Activated T-cell treated with anti-CD3 and anti-CD28 coated beads, Interleukin-2, amount 50 U/mL, for 4 hours (primary cell): Measurements from ENCODE around the gene ZDHHC20. TPM values are rescaled to one million over a fixed set of nuclear protein-coding genes. Genes with fewer than 3 reads are reported as not detected.

Experiments
- ATAC-seq, 2 donors: fragments of 200-7000 bp; cut with Tn5 transposase; one replicate each; pipeline ENCODE4 v1.10.0; 2021
- DNase-seq: peaks from one replicate; pipeline ENCODE4 v3.0.0-alpha.2; 2020
- H3K27me3 Mint-ChIP-seq: one replicate; pipeline ENCODE4 v1.8.0; 2021; ENCODE audit warnings: low read depth, mixed read lengths
- H3K36me3 Mint-ChIP-seq: one replicate; pipeline ENCODE4 v1.8.0; 2022; ENCODE audit warnings: mixed read lengths; ENCODE audit not compliant: insufficient read depth
- H3K4me1 Mint-ChIP-seq: one replicate; pipeline ENCODE4 v1.8.0; 2021; ENCODE audit warnings: low read depth, mixed read lengths
- H3K4me3 Mint-ChIP-seq: one replicate; pipeline ENCODE4 v1.8.0; 2021; ENCODE audit warnings: mild to moderate bottlenecking, moderate library complexity, mixed read lengths
- H3K9me3 Mint-ChIP-seq: one replicate; pipeline ENCODE4 v1.8.0; 2021; ENCODE audit warnings: mixed read lengths
- total RNA-seq, 3 donors: library from RNA; stranded (reverse); gene quantifications; one replicate each; pipeline ENCODE4 v1.2.1, GENCODE V29; 2021

Gene ZDHHC20
- total RNA-seq, 3 donors from 2014 or later: 45.5 to 51.6 (median 48.9) TPM

DNA sequence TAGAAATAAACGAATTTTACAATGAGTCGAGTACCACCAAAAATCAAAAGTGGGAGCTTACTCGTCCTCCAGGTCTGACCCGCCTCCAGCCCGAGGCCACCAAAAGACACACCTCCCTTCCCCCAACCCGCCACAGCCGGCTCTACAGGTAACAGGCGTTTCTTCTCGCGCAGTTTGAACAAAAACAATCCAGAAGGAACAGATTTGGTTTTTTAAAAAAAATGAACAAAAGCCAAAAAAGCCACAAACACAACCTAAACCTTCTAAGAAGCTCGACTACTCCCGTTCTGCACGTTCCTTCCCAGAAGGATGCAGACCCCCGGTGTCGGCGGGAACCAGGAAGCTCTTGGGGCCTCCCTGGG is 671 bp downstream of the ZDHHC20 start:
- H3K4me1 Mint-ChIP-seq: peaks cover 39% of the 10 kb centered on the region
- peak; percentile 24 to 46 for ATAC-seq

DNA sequence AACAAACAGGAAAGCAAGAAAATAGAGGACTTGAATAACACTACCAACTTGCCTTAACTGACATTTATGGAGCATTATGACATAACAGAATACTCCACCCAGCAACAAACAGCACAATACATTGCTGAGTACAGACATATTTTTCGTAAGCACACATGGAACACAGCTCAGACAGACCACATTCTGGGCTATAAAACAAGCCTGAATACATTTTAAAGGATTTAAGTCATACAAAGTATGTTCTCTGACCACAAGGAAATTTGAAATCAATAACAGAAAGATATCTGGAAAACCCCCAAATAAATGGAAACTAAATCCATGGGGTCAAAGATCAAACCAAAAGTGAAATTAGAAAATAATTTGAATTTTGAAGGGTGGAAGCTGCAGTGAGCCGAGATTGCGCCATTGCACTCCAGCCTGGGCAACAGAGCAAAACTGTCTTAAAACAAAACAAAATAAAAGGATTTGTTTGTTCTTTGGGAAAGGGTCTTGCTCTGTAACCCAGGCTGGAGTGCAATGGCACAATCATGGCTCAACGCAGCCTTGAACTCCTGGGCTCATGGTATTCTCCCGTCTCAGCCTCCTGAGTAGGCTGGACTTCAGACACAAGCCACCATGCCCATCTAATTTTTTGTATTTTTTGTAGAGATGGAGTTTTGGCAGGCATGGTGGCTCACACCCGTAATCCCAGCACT is 5.6 kb downstream of the ZDHHC20 start:
- Mint-ChIP-seq H3K36me3 (peaks cover 19% of the 10 kb centered on the region), H3K27me3 (no peaks in the 10 kb centered on the region), H3K4me3 (no peak overlapping the region), H3K4me1 (peaks cover 58% of the 10 kb centered on the region), H3K9me3 (peaks cover 9% of the 10 kb centered on the region)
- DNase-seq: no peak
- no peak for ATAC-seq

More for the DNA sequence above, 671 bp downstream of the ZDHHC20 start:
- H3K36me3 Mint-ChIP-seq: peaks cover 12% of the 10 kb centered on the region
- peak; percentile 45 for DNase-seq
- H3K4me3 Mint-ChIP-seq: peak overlapping the region; percentile 86
- H3K9me3 Mint-ChIP-seq: peaks cover under 1% of the 10 kb centered on the region
- no peaks in the 10 kb centered on the region for H3K27me3 Mint-ChIP-seq

- Mint-ChIP-seq H3K4me1 (peaks cover 48% of the 10 kb centered on the region), H3K27me3 (no peaks in the 10 kb centered on the region), H3K36me3 (peaks cover 22% of the 10 kb centered on the region), H3K4me3 (no peak overlapping the region), H3K9me3 (peaks cover 9% of the 10 kb centered on the region)
- no peak for ATAC-seq
- no peak for DNase-seq
Measured at GRCh38 chr13:21450936-21451335, 8.2 kb downstream of the ZDHHC20 start.

DNA sequence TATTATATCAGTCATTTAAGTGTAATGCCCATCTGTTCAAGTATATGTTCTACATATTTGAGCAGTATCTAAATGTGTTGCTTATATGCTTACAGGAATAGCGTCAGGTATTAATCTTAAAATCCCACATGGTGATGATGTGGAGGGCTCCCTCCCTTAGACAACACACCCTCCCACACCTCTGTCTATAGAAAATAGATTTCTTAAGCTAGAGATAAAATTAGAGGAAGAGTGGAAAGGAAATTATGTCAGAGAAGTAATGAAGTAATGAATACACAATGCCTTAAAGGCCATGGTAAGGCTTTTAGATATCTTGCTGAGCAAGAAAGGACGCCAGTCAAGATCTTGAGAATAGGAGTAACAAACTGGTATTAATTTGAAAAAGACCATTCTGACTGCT is 12.4 kb downstream of the ZDHHC20 start:
- Mint-ChIP-seq H3K9me3 (peaks cover 7% of the 10 kb centered on the region), H3K36me3 (peaks cover 8% of the 10 kb centered on the region), H3K4me3 (no peak overlapping the region), H3K27me3 (no peaks in the 10 kb centered on the region), H3K4me1 (peaks cover 44% of the 10 kb centered on the region)
- DNase-seq (no peak), ATAC-seq (no peak)

DNA sequence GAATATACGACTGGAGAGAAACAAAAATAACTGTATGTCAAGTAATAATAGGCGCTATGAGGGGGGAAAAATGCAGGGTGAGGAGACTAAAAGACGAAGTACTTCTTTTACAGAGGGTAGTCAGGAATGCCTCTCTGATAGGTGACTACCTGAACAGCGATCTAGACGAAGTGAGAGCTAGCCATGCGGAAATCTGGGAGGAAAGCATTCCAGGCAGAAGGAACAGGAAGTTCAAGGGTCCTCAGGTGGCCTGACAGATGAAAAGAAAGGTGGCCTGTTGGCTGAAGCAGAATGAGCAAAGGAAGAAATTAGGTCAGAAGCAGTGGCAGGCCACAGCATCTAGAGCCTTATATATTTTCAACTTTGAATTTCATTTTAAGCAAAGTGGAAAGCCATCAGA is 13.3 kb downstream of the ZDHHC20 start:
- DNase-seq (no peak), ATAC-seq (no peak)
- peaks cover 46% of the 10 kb centered on the region for H3K4me1 Mint-ChIP-seq
- H3K4me3 Mint-ChIP-seq: no peak overlapping the region
- H3K36me3 Mint-ChIP-seq: peaks cover 8% of the 10 kb centered on the region
- H3K9me3 Mint-ChIP-seq: peaks cover 7% of the 10 kb centered on the region
- no peaks in the 10 kb centered on the region for H3K27me3 Mint-ChIP-seq

GRCh38 chr13:21443171-21443570 is 15.9 kb downstream of the ZDHHC20 start:
- Mint-ChIP-seq H3K9me3 (peaks cover 11% of the 10 kb centered on the region), H3K4me1 (peaks cover 47% of the 10 kb centered on the region), H3K36me3 (peaks cover 15% of the 10 kb centered on the region), H3K4me3 (no peak overlapping the region), H3K27me3 (no peaks in the 10 kb centered on the region)
- DNase-seq (no peak), ATAC-seq (no peak)

- Mint-ChIP-seq H3K27me3 (no peaks in the 10 kb centered on the region), H3K4me1 (peaks cover 43% of the 10 kb centered on the region), H3K4me3 (no peak overlapping the region), H3K36me3 (peaks cover 21% of the 10 kb centered on the region), H3K9me3 (peaks cover 4% of the 10 kb centered on the region)
- ATAC-seq: no peak
- DNase-seq: no peak
Measured at GRCh38 chr13:21436582-21436981, 22.5 kb downstream of the ZDHHC20 start.

GRCh38 chr13:21435687-21436151 is 23.4 kb downstream of the ZDHHC20 start:
- H3K27me3 Mint-ChIP-seq: no peaks in the 10 kb centered on the region
- DNase-seq (peak; percentile 14), ATAC-seq (peak; percentile 80 to 86)
- H3K4me3 Mint-ChIP-seq: peak overlapping the region; percentile 0
- peaks cover 9% of the 10 kb centered on the region for H3K9me3 Mint-ChIP-seq
- H3K4me1 Mint-ChIP-seq: peaks cover 43% of the 10 kb centered on the region
- peaks cover 26% of the 10 kb centered on the region for H3K36me3 Mint-ChIP-seq

- Mint-ChIP-seq H3K27me3 (no peaks in the 10 kb centered on the region), H3K4me3 (no peak overlapping the region), H3K9me3 (peaks cover 14% of the 10 kb centered on the region), H3K4me1 (peaks cover 42% of the 10 kb centered on the region), H3K36me3 (peaks cover 28% of the 10 kb centered on the region)
- ATAC-seq (no peak), DNase-seq (no peak)
Measured at GRCh38 chr13:21435231-21435630, 23.9 kb downstream of the ZDHHC20 start.

DNA sequence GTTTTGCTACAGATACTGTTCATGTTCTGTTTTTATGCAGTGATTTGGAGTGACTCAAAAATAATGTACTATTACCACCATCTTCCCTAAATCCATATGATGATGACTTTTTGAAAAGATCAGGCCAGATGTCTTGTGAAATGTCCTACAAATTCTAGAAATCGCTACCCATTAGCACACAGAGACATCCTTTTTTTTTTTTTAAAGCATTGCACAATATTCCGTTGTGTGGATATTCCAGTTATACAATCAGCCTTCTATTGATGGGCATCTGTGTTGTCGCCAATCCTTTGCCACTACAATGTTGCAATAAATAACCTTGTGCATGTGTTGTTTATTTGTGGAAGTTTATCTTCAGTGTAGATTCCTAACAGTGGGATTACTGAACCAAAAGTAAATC is 24.5 kb downstream of the ZDHHC20 start:
- no peaks in the 10 kb centered on the region for H3K27me3 Mint-ChIP-seq
- ATAC-seq (no peak), DNase-seq (no peak)
- peaks cover 21% of the 10 kb centered on the region for H3K9me3 Mint-ChIP-seq
- no peak overlapping the region for H3K4me3 Mint-ChIP-seq
- peaks cover 42% of the 10 kb centered on the region for H3K4me1 Mint-ChIP-seq
- peaks cover 34% of the 10 kb centered on the region for H3K36me3 Mint-ChIP-seq

DNA sequence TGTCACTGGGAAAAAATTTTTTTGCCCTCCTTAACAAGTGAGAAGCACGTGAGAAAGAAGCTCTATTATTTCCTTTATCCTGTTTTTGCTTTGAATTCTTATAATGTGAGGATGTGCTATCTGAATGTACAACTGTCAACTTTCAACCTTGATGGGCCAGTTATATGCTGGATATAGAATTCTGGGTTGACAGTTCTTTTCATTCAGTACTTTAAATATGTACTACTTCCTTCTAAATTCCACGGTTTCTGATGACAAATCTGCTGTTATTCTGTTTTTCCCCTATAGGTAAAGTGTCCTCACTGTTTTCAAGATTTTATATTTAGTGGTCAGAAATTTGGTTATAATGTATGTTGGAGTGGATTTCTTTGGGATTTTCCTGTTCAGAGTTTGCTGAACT is 29.9 kb downstream of the ZDHHC20 start:
- no peak for DNase-seq
- Mint-ChIP-seq H3K27me3 (no peaks in the 10 kb centered on the region), H3K36me3 (peaks cover 21% of the 10 kb centered on the region), H3K4me3 (no peak overlapping the region), H3K9me3 (peaks cover 24% of the 10 kb centered on the region), H3K4me1 (peaks cover 23% of the 10 kb centered on the region)
- no peak for ATAC-seq

DNA sequence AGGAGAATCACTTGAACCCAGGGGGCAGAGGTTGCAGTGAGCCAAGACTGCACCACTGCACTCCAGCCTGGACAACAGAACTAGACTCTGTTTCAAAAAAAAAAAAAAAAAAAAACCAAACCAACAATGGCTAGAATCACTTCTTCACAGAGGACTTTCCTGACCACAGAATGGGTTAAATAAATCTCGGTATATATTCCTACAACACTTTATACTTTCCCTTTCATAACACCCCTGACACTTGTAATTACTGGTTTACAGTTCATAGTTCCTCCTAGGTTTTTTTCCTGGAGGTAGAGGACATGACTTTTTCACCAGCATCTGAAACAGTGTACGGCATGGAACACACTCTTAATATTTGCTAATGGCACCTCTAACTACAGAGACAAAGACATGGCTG is 31.4 kb downstream of the ZDHHC20 start:
- Mint-ChIP-seq H3K4me1 (peaks cover 28% of the 10 kb centered on the region), H3K36me3 (peaks cover 24% of the 10 kb centered on the region), H3K9me3 (peaks cover 24% of the 10 kb centered on the region), H3K27me3 (no peaks in the 10 kb centered on the region), H3K4me3 (no peak overlapping the region)
- ATAC-seq: no peak
- DNase-seq: no peak

GRCh38 chr13:21426238-21426637 is 32.9 kb downstream of the ZDHHC20 start:
- Mint-ChIP-seq H3K9me3 (peaks cover 24% of the 10 kb centered on the region), H3K36me3 (peaks cover 26% of the 10 kb centered on the region)
- ATAC-seq: peak; percentile 82 to 88

GRCh38 chr13:21420706-21421105 is 38.4 kb downstream of the ZDHHC20 start:
- no peak for ATAC-seq
- Mint-ChIP-seq H3K4me3 (no peak overlapping the region), H3K9me3 (no peaks in the 10 kb centered on the region), H3K27me3 (no peaks in the 10 kb centered on the region), H3K36me3 (peaks cover 18% of the 10 kb centered on the region), H3K4me1 (peaks cover 13% of the 10 kb centered on the region)
- DNase-seq: no peak

More at GRCh38 chr13:21426238-21426637, 32.9 kb downstream of the ZDHHC20 start:
- Mint-ChIP-seq H3K4me1 (peaks cover 29% of the 10 kb centered on the region), H3K27me3 (no peaks in the 10 kb centered on the region), H3K4me3 (no peak overlapping the region)
- no peak for DNase-seq

DNA sequence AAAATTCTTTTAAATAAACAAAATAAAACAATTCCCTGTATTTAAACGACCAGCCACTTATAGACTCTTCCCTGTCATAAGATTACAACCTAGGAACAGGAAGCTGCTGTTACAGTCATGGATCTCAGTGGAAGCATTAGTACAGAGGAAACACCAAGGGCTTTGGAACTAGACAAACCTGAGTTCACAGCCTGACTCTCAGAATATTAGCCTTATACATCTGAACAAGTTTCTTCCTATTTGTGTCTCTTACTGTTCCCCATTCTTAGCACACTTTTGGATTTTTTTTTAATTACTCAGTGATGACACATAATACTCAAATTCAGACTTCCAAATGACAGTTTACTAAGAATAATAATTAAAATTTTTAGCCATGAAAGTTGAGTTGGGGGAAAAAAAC is 46.1 kb downstream of the ZDHHC20 start:
- H3K9me3 Mint-ChIP-seq: peaks cover 6% of the 10 kb centered on the region
- H3K36me3 Mint-ChIP-seq: peaks cover 43% of the 10 kb centered on the region
- H3K4me3 Mint-ChIP-seq: no peak overlapping the region
- ATAC-seq (no peak), DNase-seq (no peak)
- H3K4me1 Mint-ChIP-seq: no peaks in the 10 kb centered on the region
- H3K27me3 Mint-ChIP-seq: no peaks in the 10 kb centered on the region
